22Rv1 (cell line): ENCODE results near the gene EFNA2.

ENCODE experiments used
- ZFX ChIP-seq: fragments of 450-650 bp; IDR thresholded peaks from 2 replicates; pipeline ENCODE4 v1.6.1; 2017; ENCODE audit warnings: antibody characterized with exemption, borderline replicate concordance
- TF ChIP-seq, protein P1 (sequence below): fragments of 450-650 bp; IDR thresholded peaks from 2 replicates; pipeline ENCODE4 v1.5.1; 2017; ENCODE audit warnings: mild to moderate bottlenecking

DNA sequence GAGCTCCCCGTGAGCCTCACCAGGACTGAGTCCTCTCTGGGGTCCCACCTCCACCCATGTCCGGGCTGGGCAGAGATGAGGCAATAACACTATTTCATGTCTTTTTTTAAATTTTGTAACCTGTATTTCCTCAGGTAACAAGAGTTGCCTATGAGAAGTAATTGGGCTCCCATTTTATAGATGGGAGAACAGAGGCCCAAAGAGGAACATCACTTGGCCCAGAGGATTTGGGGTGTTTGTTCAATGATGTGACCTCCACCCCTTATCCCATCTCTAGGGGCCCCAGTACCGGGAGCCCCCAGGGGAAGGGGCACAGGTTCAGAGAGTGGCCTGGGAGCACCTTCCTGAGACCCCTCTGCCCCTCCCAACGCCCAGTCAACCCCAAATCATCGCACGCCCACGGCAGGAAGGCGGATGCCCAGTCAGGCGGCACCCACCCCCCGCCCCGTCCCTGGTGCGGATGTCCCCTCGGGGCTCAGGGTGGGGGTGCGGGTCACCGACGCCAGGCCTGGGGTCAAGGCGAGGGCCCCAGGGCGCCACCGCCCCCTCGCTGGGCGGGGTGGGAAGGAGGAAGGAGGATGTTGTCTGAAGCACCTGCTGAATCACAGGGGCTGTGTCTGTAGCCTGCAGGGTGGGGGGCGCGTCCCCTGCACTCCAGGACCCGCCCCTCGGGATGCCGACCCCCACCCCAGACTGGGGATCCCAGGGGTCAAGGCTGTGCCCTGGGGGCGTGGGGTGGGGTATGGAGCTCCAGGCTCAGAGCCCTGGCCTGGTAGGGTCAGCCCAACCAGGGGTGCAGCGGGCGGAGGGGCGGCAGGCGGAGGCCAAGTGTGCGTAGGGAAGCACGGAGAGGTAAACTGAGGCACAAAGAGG is 25.6 kb upstream of the EFNA2 start:
- TF ChIP-seq, protein P1, sequence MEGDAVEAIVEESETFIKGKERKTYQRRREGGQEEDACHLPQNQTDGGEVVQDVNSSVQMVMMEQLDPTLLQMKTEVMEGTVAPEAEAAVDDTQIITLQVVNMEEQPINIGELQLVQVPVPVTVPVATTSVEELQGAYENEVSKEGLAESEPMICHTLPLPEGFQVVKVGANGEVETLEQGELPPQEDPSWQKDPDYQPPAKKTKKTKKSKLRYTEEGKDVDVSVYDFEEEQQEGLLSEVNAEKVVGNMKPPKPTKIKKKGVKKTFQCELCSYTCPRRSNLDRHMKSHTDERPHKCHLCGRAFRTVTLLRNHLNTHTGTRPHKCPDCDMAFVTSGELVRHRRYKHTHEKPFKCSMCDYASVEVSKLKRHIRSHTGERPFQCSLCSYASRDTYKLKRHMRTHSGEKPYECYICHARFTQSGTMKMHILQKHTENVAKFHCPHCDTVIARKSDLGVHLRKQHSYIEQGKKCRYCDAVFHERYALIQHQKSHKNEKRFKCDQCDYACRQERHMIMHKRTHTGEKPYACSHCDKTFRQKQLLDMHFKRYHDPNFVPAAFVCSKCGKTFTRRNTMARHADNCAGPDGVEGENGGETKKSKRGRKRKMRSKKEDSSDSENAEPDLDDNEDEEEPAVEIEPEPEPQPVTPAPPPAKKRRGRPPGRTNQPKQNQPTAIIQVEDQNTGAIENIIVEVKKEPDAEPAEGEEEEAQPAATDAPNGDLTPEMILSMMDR: no peak
- TF ChIP-seq ZFX: no peak
